NCI-H1930 (cell line): ENCODE data around the gene MACF1.
"Not testable (repeated sequence)": the region's sequence is repeated elsewhere in the genome, so short reads cannot be mapped to it uniquely, and the experiment has no call there.

Source experiments
- DNase-seq, 2 experiments: peaks; one replicate each; lab custom pipeline; 2025; lab: John Stamatoyannopoulos, UW

The MACF1 gene

DNA sequence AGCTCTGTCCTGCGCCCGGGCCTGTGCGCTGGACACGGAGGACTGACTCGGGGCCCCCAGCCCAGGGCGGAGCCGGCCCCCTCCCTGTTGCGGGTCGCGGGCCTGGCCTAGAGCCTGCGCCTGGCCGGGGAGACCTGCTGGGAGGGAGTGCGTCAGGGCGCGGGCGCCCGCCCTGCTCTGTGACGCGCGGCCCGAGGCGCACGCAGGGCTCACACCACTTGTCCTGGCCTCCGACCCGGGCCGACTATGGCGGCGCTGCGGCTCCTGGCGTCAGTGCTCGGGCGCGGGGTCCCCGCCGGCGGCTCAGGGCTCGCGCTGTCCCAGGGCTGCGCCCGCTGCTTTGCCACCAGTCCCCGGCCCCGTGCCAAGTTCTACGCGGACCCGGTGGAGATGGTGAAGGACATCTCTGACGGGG, 310.2 kb downstream of the MACF1 start:
- DNase-seq, result not testable (repeated sequence)

DNA sequence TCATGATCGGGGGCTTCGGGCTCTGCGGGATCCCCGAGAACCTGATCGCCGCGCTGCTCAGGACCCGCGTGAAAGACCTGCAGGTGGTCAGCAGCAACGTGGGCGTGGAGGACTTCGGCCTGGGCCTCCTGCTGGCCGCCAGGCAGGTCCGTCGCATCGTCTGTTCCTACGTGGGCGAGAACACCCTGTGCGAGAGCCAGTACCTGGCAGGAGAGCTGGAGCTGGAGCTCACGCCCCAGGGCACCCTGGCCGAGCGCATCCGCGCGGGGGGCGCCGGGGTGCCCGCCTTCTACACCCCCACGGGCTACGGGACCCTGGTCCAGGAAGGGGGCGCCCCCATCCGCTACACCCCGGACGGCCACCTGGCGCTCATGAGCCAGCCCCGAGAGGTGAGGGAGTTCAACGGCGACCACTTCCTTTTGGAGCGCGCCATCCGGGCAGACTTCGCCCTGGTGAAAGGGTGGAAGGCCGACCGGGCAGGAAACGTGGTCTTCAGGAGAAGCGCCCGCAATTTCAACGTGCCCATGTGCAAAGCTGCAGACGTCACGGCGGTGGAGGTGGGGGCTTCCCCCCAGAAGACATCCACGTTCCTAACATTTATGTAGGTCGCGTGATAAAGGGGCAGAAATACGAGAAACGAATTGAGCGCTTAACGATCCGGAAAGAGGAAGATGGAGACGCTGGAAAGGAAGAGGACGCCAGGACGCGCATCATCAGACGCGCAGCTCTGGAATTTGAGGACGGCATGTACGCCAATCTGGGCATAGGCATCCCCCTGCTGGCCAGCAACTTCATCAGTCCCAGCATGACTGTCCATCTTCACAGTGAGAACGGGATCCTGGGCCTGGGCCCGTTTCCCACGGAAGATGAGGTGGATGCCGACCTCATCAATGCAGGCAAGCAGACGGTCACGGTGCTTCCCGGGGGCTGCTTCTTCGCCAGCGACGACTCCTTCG, 310.9 kb downstream of the MACF1 start:
- not testable (repeated sequence) for DNase-seq

DNA sequence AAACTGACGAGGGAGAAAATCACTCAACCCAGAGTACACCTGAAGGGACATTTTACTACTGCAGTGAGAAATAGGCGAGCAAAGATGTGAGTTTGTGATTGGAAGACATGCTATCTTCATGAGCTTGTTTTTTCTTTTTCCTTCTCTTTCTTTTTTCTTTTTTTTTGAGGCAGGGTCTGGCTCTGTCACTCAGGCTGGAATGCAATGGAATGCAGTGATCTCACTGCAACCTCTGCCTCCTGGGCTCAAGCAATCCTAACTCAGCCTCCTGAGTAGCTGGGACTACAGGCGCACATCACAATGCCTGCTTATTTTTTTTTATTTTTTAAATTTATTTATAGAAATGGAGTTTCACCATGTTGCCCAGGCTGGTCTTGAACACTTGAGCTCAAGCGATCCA, 312.3 kb downstream of the MACF1 start:
- DNase-seq, result not testable (repeated sequence)

DNA sequence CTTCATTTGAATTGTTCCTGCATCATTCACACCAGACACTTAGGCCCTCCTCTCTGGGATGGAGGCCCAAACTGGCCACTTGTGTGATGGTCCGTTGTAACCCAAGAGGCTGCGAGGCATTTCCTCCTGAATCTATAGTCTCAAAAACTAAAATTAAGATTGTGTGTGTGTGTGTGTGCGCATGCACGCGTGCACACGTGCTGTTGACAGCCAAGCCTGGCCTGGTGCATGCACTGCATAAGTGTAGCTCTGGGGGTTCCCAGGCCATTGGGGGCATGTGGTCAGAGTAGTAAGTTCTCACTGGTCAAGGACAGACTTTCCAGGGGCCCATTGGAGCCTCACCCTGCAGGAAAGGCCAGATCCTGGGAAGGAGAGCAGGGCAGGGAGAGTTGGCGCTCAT, 313.4 kb downstream of the MACF1 start:
- DNase-seq, result not testable (repeated sequence)

DNA sequence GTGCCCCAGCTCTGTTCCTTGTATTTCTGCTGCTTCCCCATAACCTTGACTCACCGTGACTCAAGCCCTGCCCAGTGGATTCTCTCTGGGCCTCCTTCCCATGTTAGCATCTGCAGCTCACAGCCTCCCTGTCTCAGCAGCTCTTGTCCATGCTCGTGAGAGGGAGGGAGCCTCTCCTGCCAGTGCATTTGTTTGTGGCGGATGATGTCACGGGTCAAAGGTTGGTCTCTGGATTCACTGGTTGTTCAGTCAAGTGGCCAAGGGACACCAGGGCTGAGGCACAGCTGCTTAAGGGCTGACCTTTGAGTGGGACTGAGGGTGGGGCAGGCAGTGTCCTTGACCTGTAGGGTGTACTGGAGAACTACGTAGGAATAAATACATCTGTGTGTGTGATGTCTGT, 314.9 kb downstream of the MACF1 start:
- DNase-seq, result not testable (repeated sequence)

DNA sequence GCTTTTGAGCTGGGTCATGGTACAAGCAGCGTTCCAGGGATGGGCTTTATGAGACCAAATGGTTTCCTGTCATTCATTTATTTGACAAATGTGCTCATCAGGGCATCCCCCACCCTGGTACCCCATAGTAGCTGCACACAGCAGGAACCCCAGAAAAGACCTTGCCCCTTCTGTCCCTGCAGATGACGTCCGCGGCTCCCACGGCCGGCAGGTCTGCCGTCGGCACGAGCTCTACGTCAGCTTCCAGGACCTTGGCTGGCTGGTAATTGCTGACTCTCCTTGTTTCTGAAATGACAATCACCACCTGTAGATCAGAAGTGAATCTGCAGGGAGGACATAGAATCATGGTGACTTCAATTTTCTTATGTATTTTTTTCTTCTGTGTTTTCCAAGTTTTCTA, 317.7 kb downstream of the MACF1 start:
- DNase-seq, result not testable (repeated sequence)

DNA sequence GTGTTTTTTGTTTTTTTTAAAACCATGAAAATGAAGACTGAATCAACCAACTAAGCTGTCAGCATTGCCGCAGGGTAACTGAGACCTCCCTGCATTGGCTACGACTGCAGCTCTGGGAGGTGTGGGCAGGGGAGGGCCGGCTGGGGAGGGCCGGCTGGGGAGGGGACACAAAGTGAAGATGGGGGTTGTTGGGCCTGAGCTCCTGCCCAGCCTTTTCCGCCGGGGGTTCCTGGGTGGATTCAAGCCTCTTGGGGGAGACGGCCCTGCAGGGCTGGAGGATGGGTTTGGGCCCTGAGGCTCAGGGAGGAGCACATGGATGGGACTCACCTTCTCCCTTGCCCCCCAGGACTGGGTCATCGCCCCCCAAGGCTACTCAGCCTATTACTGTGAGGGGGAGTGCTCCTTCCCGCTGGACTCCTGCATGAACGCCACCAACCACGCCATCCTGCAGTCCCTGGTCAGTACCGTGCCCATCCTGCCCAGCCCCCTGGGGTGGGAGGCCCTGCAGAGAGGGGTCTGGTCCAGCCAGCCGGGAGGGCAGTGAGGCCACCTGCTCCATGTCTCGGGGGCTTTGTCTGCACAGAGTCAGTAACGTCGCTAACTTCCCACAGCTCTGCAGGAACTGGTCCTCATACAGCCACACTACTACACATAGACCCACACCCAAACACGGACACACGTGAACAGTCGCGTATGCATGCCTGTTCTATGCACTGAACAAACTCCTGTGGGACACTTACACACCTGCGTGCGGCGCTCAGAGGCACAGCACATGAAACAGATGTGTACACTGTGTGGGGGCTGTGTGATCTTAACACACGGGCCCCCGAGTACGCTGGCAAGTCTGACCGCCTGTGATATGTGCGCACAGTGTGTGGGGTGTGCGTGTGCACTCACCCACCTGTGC, 318.4 kb downstream of the MACF1 start:
- no peak for DNase-seq

DNA sequence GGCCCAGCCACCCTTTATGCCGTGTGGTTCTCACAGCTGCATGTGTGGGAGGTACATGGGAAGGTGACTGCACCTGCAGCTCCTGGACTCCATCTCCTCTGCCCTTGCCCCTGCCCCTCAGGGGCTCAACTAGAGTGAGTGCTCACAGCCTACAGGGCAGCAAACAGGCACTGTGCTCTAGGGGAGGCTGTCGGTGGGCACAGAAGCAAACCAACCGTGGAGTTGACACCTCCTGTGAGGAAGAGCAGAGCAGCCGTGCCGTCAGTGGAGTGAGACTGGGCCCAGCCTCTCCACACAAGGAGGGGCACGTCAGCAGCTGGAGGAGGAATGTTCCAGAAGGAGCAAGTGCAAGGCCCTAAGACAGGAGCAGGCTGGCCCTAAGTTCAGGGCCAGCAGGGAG, 319.7 kb downstream of the MACF1 start:
- DNase-seq, result no peak

DNA sequence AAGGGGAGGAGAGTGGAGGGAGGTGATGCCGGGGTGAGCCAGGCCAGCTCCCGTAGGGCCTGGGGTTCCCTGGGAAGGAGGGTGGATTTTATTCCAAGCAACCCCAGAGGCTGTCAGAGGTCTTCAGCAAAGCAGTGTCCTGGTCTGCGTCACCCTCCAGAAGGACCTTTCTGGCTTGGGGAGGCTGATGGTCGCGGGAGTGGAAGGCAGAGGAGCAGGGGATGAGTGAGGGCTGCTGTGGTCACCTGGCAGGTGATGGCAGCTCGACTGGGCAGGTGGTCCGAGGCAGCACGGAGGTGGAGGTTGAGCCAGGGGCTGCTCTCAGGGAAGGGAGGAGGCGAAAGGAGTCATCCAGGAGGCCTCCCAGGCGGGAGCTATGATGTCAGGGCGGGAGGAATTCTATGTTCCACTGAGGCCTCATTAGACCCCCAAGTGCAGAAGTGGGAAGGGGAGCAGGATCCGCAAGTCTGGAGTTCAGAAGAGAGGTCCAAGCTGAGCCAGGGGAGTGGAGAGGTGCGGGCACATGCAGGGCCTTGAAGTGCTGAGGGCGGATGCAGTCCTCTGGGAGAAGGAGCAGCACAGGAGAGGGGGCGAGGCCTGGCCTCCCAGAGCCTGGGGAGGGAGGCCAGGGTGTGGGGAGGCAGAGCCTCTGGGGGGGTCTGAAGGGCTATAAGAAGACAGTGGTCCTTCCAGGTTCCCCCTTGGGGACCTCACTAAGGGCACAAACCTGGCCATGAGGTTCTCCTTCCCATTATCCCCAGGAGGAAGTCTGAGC, 320.3 kb downstream of the MACF1 start:
- no peak for DNase-seq

DNA sequence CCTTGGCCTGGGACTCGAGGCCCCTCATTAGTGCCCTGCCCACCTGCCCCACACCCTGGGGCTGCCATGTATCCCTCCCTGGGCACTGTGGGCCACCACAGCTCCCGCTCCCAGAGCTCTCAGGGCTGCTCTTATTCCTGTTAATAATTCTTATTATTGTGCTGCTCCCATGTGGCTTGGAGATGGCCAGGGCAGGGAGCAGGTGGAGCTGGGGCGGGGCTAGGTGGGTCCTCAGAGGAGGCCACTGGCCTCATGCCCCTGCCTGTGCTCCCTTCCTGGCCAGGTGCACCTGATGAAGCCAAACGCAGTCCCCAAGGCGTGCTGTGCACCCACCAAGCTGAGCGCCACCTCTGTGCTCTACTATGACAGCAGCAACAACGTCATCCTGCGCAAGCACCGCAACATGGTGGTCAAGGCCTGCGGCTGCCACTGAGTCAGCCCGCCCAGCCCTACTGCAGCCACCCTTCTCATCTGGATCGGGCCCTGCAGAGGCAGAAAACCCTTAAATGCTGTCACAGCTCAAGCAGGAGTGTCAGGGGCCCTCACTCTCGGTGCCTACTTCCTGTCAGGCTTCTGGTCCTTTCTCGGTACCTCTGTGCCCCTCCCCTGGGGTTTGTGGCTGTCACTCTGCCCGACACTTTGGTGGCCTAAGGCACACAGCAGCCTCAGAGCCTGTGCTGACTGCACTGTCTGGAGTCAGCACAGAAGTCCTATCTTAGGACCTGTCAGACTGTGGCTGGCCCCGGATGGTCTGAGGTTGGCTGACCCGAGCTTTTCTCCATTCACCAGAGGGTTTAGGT, 321.1 kb downstream of the MACF1 start:
- DNase-seq, result no peak

DNA sequence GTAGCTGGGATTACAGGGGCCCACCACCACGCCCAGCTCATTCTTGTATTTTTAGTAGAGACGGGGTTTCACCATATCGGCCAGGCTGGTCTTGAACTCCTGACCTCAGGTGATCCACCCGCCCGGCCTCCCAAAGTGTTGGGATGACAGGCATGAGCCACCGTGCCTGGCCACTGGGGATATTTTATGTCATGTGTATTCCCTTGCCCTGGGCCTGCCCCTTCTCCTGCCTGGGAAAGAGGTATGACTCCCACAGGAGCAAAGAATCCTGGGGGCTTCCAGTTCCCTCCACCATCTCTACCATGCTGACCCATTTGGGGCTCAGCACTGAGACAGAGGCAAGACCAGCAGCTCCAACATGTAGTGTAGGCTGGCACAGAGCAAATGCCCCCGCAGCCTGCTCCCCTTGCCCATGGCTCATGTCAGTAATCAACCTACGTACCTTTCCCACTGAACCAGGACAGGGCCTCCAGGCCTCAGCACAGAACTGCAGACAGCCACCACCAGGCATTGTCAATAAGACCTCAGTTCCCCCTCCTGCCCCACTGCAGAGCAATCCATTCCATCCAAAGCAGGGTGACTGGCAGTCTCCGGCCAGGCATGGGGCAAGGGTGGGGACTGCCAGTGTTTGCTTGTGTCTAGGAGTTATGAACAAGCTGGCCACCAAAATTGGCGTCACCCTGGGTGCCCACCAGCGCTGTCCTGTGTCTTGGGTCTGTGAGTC, 322.1 kb downstream of the MACF1 start:
- DNase-seq, result no peak

DNA sequence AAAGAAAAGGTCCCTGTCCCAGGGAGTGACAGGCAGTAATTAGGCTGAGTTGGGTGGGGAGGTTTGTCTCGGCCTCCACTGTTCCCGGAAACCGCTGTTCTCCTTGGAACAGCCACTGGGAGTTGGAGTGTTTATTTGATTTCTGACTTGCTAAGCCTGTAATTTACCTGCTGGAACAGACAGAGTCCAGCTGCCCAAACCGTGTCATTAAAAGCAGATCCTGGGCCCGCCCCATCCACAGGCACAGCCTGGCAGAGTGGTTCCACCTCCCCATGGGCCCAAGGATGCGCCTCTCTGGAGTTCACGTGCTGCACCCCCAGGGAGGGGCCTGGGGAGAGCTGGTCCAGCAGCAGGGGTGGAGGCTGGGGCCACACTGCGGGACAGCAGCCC, 322.7 kb downstream of the MACF1 start:
- not testable (repeated sequence) for DNase-seq

DNA sequence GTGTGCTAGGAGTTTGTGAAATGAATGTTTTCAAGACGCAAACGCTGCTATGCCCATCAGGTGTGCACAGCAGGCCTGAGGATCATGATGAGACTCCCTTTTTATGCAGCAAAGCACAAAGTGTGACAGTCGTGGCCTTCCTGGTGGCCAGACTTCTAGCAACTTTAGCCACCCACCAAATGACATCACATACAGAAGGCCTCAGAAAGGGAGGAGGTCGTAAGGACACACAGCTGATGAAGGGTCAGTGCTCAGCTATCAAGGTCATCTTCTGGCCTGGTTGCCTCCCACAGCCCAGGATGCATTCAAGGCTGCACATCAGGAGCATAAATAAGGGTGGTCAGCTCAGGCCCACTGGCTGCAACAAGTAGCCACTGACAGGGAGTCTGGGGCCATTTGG, 323.6 kb downstream of the MACF1 start:
- DNase-seq, result no peak

DNA sequence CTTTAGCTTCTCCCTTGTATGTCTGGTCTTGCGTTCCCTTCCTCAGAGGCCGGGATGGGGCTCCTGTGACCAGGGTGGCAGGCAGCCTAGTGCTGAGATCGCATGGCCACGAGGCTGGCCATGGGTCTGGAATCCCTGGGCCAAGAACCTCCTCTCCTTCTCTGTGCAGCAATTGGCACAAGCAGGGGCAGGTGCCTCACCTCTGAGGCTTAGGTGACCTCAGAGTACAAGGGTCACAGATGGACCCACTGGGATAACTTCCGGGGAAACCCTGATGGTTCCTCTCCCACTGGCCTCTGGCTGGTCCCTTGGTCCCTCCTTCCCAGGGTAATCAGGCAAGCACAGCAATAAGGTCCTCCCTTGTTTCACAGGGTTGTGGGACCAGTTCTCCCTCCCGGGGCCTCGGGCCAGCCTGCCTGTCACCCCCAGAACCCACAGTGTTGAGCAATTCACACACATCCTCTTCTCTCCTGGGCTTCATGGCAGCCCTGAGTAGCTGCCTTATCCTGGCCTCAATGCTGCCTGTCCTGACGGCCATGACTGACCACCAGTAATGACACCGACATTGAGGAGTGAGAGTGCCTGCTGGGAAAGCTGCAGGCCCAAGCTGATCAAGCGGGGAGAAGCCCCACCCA, 325.5 kb downstream of the MACF1 start:
- no peak for DNase-seq

DNA sequence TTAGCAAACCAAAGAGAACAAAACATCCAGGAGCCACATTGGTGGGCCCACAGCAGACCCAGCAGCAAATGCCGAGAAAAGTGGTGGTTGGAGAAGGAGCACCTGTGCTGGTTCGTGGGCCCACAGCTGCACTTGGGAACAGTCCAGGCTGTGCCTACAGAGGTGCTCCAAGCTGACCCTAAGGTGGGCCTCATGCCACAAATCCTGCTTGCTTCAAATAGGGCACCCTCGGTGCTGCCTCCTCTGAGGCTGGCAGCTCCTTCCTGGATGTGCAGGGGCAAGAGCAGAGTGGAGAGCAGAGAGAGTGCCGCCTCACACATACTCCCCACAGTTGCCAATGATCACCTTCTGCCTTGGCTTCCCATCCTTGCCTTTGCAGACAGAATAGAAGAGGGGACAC, 327.0 kb downstream of the MACF1 start:
- no peak for DNase-seq

DNA sequence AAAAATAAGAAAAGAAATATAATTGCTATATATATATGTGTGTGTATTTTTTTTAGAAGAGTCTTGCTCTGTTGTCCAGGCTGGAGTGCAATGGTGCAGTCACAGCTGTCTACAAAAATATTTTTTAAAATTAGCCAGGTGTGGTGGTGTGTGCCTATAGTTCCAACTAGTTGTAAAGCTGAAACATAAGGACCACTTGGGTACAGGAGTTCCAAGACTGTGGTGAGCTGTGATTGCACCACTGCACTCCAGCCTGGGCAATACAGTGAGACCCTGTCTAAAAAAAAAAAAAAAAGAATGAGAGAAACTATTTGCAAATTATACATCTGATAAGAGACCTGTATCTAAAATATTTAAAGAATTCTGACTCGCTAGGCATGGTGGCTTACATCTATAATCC, 328.9 kb downstream of the MACF1 start:
- no peak for DNase-seq
